ENCODE measurements around the gene HACD4. TPM values are rescaled to one million over a fixed set of nuclear protein-coding genes. Genes with fewer than 3 reads are reported as not detected.
"Not testable (repeated sequence)": the region's sequence is repeated elsewhere in the genome, so short reads cannot be mapped to it uniquely, and the experiment has no call there.

Gene HACD4
- total and polyA plus RNA-seq, 2 of the 13 experiments (the other 11 are each of a cell fraction or from before 2014, with no cell fraction given), result not detected

GRCh38 chr9:20978249-20978648, 53.2 kb downstream of the HACD4 start:
- no TSS peak for BruUV-seq (replicated peaks)
- H3K4me2 ChIP-seq (ENCODE audit: low read depth, low read length), result no peak overlapping the region
- ChIA-PET CTCF (ENCODE audit: low intra/inter-chr PET ratio, low total read pairs) (no interaction called here), POLR2A (no interaction called here)
- no peak overlapping the region for H3K4me3 ChIP-seq (replicated peaks in 1 of 3; ENCODE audit: insufficient read depth in 1 of 3, low read depth in 2 of 3, low read length in 3 of 3)
- H2AFZ ChIP-seq (ENCODE audit: low read length), result no peak overlapping the region
- no peaks in the 10 kb centered on the region for H3K27me3 ChIP-seq (ENCODE audit: control insufficient read depth in 1 of 2, insufficient read depth in 2 of 2, low read length in 2 of 2)
- H3K4me1 ChIP-seq (ENCODE audit: insufficient read depth, low read length), result no peaks in the 10 kb centered on the region
- intact Hi-C loops (cut with micrococcal nuclease; ENCODE audit: unreplicated experiment), result no loop called here
- in situ Hi-C loops (cut with HindIII; ENCODE audit: extremely low pct_ligation_motif_present, low pct_unique_long_range_greater_than_20kb), result no loop called here
- no peaks in the 10 kb centered on the region for H4K20me1 ChIP-seq (ENCODE audit: insufficient read depth, low read length)
- FAIRE-seq, result no peak
- no peak overlapping the region for H3K9ac ChIP-seq (ENCODE audit: insufficient read depth, low read depth, low read length)
- 74% methylated on average over 2 of the region's 2 CpGs for WGBS (ENCODE audit: low lambda C conversion rate)
- no peaks in the 10 kb centered on the region for H3K9me3 ChIP-seq (ENCODE audit: low read length)
- DNase-seq (ENCODE audit: low spot score), result no peak
- ATAC-seq, result no peak
- TF ChIP-seq ZNF44 (CRISPR knock-in tag; IDR thresholded peaks at IDR 0.05) (no peak), ZSCAN22 (CRISPR knock-in tag; IDR thresholded peaks at IDR 0.05) (no peak), TCF7 (IDR thresholded peaks at IDR 0.05; ENCODE audit: low read depth) (no peak), IRF1 (CRISPR knock-in tag; IDR thresholded peaks at IDR 0.05; ENCODE audit: low read depth) (no peak), ZIK1 (CRISPR knock-in tag; IDR thresholded peaks at IDR 0.05; ENCODE audit: borderline replicate concordance, low read depth) (no peak), ZNF549 (CRISPR knock-in tag; IDR thresholded peaks at IDR 0.05) (no peak), ZNF7 (CRISPR knock-in tag; IDR thresholded peaks at IDR 0.05) (no peak), KDM3A (CRISPR knock-in tag; IDR thresholded peaks at IDR 0.05; ENCODE audit: low read depth) (no peak), TEAD2 (CRISPR knock-in tag; IDR thresholded peaks at IDR 0.05) (no peak), JDP2 (CRISPR knock-in tag; IDR thresholded peaks at IDR 0.05; ENCODE audit: borderline replicate concordance) (no peak), PLRG1 (conservative IDR thresholded peaks at IDR 0.05) (no peak), ZUFSP (CRISPR knock-in tag; IDR thresholded peaks at IDR 0.05; ENCODE audit: borderline replicate concordance) (no peak), POLR2A (IDR thresholded peaks at IDR 0.05; ENCODE audit: insufficient read depth in 1 of 2, low read depth in 2 of 2, low read length in 2 of 2) (no peak), ZNF143 (CRISPR knock-in tag; IDR thresholded peaks at IDR 0.05) (no peak), ZNF556 (CRISPR knock-in tag; IDR thresholded peaks at IDR 0.05; ENCODE audit: borderline replicate concordance) (no peak), SP140L (CRISPR knock-in tag; IDR thresholded peaks at IDR 0.05; ENCODE audit: borderline replicate concordance) (no peak)
- H3K27ac ChIP-seq (ENCODE audit: extremely low read length, insufficient read depth, low read length), result no peak overlapping the region
- no peaks in the 10 kb centered on the region for H3K79me2 ChIP-seq (ENCODE audit: insufficient read depth, low read length)
- no peaks in the 10 kb centered on the region; a peak in 1 of 5 replicates for H3K36me3 ChIP-seq (replicated peaks in 1 of 2; ENCODE audit: control insufficient read depth in 1 of 2, insufficient read depth in 2 of 2, low read length in 2 of 2)

DNA sequence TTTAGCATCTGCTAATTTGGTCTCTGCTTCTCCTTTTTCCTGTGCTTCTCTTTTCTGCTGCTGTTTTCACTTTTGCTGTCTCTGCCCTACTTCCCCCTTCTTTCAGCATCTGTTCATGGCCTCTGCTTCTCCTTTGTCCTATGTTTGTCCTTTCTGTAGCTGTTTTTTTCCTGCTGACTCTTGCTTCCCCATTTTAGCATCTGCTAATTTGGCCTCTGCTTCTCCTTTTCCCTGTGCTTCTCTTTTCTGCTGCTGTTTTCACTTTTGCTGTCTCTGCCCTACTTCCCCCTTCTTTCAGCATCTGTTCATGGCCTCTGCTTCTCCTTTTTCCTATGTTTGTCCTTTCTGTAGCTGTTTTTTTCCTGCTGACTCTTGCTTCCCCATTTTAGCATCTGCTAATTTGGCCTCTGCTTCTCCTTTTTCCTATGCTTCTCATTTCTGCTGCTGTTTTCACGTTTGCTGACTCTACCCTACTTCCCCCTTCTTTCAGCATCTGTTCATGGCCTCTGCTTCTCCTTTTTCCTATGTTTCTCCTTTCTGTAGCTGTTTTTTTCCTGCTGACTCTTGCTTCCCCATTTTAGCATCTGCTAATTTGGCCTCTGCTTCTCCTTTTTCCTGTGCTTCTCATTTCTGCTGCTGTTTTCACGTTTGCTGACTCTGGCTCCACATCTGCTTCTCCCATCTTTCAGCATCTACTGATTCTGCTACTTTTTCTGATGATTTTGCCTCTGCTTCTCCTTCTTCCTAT, 57.1 kb downstream of the HACD4 start:
- H3K4me3 ChIP-seq (replicated peaks in 1 of 3; ENCODE audit: insufficient read depth in 1 of 3, low read depth in 2 of 3, low read length in 3 of 3); BruUV-seq (replicated peaks); in situ Hi-C loops (cut with HindIII; ENCODE audit: extremely low pct_ligation_motif_present, low pct_unique_long_range_greater_than_20kb); ATAC-seq; FAIRE-seq; H2AFZ ChIP-seq (ENCODE audit: low read length); CTCF ChIA-PET (ENCODE audit: low intra/inter-chr PET ratio, low total read pairs); H3K9ac ChIP-seq (ENCODE audit: insufficient read depth, low read depth, low read length); H3K4me2 ChIP-seq (ENCODE audit: low read depth, low read length); POLR2A ChIA-PET; H3K79me2 ChIP-seq (ENCODE audit: insufficient read depth, low read length); DNase-seq (ENCODE audit: low spot score); intact Hi-C loops (cut with micrococcal nuclease; ENCODE audit: unreplicated experiment); H3K4me1 ChIP-seq (ENCODE audit: insufficient read depth, low read length); H3K9me3 ChIP-seq (ENCODE audit: low read length); H3K36me3 ChIP-seq (replicated peaks in 1 of 2; ENCODE audit: control insufficient read depth in 1 of 2, insufficient read depth in 2 of 2, low read length in 2 of 2); H4K20me1 ChIP-seq (ENCODE audit: insufficient read depth, low read length); H3K27me3 ChIP-seq (ENCODE audit: control insufficient read depth in 1 of 2, insufficient read depth in 2 of 2, low read length in 2 of 2); H3K27ac ChIP-seq (ENCODE audit: extremely low read length, insufficient read depth, low read length): not testable (repeated sequence)
- 47% methylated on average over 2 of the region's 2 CpGs for WGBS (ENCODE audit: low lambda C conversion rate)
